ENCODE data around the gene RNF215. TPM values are rescaled to one million over a fixed set of nuclear protein-coding genes. Genes with fewer than 3 reads are reported as not detected.

Gene RNF215
- total and polyA plus RNA-seq, 2 of the 13 experiments (the other 11 are each of a cell fraction or from before 2014, with no cell fraction given): 5.3 to 6.1 TPM

GRCh38 chr22:30421695-30422480 is 34.7 kb upstream of the RNF215 start (continued):
- TF ChIP-seq E2F2 (CRISPR knock-in tag; IDR thresholded peaks at IDR 0.05; ENCODE audit: borderline replicate concordance): no peak
- TF ChIP-seq AGO2 (optimal IDR thresholded peaks at IDR 0.05; ENCODE audit: low read depth, low read length): no peak
- TF ChIP-seq ZFP91 (CRISPR knock-in tag; IDR thresholded peaks at IDR 0.05; ENCODE audit: borderline replicate concordance): no peak
- no peak for TF ChIP-seq WIZ (CRISPR knock-in tag; IDR thresholded peaks at IDR 0.05)
- TF ChIP-seq MZF1 (CRISPR knock-in tag; IDR thresholded peaks at IDR 0.05; ENCODE audit: borderline replicate concordance): no peak
- TF ChIP-seq FIP1L1 (IDR thresholded peaks at IDR 0.05; ENCODE audit: borderline replicate concordance, insufficient read depth, low read depth, low read length): no peak
- no peak for TF ChIP-seq ZNF816 (CRISPR knock-in tag; IDR thresholded peaks at IDR 0.05; ENCODE audit: borderline replicate concordance)
- TF ChIP-seq ZBTB20 (CRISPR knock-in tag; IDR thresholded peaks at IDR 0.05; ENCODE audit: borderline replicate concordance, low read depth): peak; percentile 69; the same call in 1 of the 2 replicates
- TF ChIP-seq DR1 (CRISPR knock-in tag; IDR thresholded peaks at IDR 0.05): peak; percentile 49; the same call in 1 of the 2 replicates
- TF ChIP-seq ZFP90 (CRISPR knock-in tag; IDR thresholded peaks at IDR 0.05; ENCODE audit: borderline replicate concordance): no peak
- TF ChIP-seq MAFG (CRISPR knock-in tag; IDR thresholded peaks at IDR 0.05): no peak
- no peak for TF ChIP-seq KLF9 (CRISPR knock-in tag; IDR thresholded peaks at IDR 0.05; ENCODE audit: low read depth)
- TF ChIP-seq RBM39 (IDR thresholded peaks at IDR 0.05; ENCODE audit: low read depth, low read length, poor library complexity, severe bottlenecking): no peak
- TF ChIP-seq SNAPC4 (CRISPR knock-in tag; IDR thresholded peaks at IDR 0.05): no peak
- TF ChIP-seq ZNF326 (CRISPR knock-in tag; IDR thresholded peaks at IDR 0.05; ENCODE audit: borderline replicate concordance): no peak
- TF ChIP-seq MIER2 (CRISPR knock-in tag; IDR thresholded peaks at IDR 0.05): 0 out of 2 replicates have a peak, but pooled peaks have one; percentile 14
- TF ChIP-seq MEIS1 (CRISPR knock-in tag; IDR thresholded peaks at IDR 0.05; ENCODE audit: borderline replicate concordance): peak; percentile 34; the same call in 1 of the 2 replicates
- no peak for TF ChIP-seq NR3C1 (CRISPR knock-in tag; IDR thresholded peaks at IDR 0.05)
- TF ChIP-seq ZNF549 (CRISPR knock-in tag; IDR thresholded peaks at IDR 0.05): no peak
- TF ChIP-seq ZNF136 (CRISPR knock-in tag; IDR thresholded peaks at IDR 0.05; ENCODE audit: low read depth): no peak
